HT1080 (cell line): ENCODE measurements around the gene CSTF1. TPM values are rescaled to one million over a fixed set of nuclear protein-coding genes. Genes with fewer than 3 reads are reported as not detected.

Experiments used
- DNase-seq: peaks from one replicate; pipeline ENCODE4 v3.0.0-alpha.2; 2015; ENCODE audit warnings: low read depth
- total RNA-seq: library from RNA; depleted of rRNA; stranded (reverse); fragments of >200 nt; shearing (Covaris generic); gene quantifications from 2 replicates; pipeline ENCODE4 v1.2.3, GENCODE V29; 2014

The CSTF1 gene
- total RNA-seq, 1 experiment from 2014 or later = 79.0 TPM

DNA sequence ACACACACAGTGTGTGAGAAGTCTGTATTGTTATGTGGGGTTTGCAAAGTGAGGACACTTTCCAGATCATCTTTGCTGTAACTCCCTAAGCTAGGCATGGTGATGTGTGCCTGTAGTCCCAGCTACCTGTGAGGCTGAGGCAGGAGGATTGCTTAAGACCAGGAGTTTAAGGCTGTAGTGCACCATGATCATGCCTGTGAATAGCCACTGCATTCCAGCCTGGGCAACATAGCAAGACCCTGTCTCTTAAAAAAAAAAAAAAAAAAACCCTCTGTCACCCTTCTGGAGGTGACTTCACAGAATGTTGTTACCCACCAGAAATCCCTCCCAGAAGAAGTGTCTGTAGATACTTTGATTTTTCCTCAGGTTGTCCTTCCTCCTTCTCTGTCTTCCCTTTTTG, 34.5 kb downstream of the CSTF1 start:
- DNase-seq = no peak

GRCh38 chr20:56427797-56428196, 35.4 kb downstream of the CSTF1 start:
- no peak for DNase-seq

DNA sequence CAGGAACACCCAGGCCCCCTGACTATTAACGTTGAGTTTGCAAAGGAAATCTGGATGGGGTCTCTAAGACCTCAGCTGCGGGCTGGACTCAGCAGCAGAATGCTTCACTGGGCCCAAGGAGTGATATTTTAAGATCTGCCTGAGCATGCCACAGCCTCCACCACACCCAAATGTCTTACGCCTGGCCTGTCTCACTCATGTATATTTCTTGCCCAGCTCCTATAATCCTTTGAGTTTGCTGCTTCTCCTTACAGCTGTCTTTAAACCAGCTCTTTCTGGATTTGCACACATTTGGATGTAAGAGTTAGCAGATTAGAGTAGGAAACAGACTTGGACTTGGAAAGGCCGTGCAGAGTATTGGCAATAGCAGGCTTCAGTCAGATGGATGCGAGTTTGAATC, 36.0 kb downstream of the CSTF1 start:
- DNase-seq = no peak

DNA sequence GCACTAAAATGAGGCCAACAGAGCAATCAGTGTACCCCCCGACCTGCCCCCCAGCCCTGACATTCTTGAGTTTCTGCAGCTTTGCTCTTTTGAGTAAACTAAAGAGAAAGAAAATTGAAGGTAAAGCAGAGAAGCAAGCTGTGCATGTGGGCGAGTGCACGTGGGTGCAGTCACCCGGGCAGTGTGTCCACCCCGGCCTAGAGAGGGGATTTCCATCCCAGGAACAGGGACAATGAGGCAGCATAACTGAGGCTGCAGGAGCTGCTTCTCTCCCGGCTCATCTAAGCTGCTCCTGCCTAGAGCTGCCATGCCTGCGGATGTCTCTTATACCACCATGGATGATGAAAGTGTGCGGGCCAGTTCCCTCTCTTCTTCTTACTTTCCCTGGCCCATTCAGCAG, 36.4 kb downstream of the CSTF1 start:
- no peak for DNase-seq

DNA sequence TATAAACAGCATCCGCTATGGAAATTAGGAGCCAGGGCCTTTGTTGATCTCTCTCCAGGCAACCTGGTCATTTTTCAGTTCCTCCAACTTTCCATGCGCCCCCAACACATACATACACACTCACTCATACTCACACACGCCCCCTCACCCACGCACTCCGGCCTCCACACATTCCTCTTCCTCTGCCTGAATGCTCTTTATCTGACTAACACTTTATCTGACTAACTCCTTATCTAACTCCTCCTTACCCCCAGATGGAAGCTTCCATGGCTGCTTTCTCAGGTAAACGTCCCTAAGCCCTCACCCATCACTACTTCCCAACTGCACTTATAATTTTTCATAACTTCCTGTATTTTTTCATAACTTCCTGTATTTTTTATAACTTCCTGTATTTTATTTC, 37.1 kb downstream of the CSTF1 start:
- DNase-seq = peak; percentile 50

DNA sequence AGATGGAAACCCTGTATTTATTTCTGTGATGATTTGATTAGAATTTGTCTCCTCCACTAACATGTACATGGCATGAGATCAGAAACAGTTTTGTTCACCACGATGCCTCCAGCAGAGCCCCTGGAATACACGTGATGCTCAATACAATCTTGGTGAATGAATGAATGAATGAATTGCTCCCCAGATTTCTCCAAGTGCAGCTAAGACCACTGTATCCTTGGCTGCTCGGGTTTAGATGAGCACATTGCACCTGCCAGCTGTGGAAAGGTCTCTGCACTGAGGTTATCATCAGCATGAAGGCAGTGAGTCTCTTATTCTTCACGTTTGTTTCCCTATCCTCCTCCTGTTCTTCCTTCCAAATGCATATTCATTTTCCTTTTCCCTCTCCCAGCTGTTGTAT, 37.5 kb downstream of the CSTF1 start:
- no peak for DNase-seq

DNA sequence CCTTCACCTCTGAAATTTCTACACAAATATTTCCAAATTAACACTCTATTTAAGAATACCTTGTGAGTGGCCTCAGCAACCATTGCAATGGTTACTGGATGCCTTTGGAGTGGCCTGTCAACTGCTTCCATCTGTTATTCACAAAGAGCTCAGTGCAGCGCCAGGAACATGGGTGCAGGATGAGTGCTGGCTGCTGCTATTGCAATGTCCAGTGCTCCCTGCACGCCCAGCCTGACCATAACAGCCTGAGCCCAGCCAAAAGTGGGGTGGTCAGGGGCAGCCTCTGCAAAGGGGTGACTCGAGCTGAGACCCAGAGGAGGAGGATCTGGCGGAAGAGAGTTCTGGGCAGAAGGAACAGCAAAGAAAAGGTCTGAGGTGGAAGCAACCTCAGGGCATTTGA, 38.0 kb downstream of the CSTF1 start:
- no peak for DNase-seq

DNA sequence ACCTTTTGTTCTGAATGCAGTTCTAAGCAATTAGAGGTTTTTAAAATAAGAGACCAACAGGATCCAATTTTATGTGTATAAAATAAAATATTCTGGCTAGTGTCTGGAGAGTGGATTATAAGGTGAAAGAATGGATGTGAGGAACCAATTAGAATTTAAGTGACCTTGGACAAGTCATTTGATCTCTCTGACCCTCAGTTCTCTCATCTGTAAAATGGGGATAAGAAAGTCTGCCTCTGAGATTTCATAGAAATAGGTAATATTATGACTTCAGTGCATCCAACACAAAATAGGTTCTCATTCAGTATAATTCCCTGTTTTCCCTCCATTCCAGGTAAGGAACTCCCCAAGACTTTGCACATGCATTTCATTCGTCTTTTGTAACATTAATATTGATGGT, 38.5 kb downstream of the CSTF1 start:
- DNase-seq = no peak

DNA sequence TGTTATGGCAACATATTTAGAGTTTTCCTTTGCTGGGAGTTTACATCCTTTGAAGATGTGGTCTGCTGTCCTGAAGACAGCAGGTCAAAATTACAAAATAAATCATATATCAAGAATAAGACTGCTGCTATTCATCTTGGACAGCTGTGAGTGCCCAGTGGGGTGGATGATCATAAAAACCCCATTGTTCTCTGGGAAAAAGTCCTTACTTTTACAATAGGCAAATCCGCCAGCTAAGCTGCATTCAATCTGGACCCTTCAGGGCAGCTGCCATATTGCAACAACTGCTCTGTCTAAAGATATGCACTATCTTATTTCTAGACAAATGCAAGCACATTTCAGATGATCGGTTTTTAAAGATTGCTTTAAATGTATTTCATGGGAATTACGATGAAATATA, 39.0 kb downstream of the CSTF1 start:
- no peak for DNase-seq

DNA sequence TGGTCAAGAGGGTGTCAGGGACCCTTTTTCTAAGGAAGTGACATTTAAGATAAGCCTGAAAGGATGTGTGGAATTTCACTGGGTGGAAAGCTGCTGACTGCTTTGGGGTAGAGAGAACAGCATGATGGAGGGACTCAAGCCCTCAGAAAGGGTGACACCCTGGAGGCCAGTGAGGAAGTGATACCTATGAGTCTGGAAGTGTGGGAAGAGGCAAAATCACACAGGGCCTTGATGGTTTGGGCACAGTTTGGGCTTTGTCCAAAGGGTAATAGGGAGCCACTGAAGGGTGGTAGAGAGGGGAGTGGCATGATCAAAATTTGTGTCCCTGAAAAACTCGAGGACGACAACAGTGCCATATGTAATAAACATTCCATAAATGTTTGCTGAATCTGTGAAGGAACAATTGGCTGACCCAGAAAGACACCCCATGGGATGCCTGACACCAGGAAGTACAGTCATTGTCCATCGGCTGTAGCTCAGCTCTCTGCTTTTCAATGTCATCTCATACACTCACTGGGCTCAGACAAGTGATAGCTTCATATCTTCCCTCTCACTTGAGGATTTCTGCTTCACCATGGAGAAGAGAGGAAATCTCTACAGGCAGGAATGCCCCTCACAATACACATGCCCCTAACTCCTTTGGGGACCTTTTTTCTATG, 40.9 kb downstream of the CSTF1 start:
- no peak for DNase-seq

DNA sequence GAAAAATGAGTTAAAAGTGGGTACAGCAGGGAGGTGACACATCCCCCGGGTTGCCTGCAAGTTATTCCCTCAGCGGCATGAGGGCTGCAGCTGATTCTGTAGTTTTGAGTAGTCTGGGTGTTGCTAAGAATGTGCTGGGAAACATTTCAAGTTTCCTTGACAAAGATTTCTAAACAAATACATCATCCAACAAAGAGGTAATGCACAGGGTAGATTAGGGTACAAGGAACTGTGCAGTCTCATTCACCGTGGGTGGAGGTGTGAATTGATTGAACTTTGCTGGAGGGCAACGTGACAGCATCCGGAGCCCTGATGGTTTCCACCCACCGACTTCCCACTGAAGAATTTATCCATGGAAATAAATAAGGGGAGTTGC, 41.4 kb downstream of the CSTF1 start:
- DNase-seq = no peak

GRCh38 chr20:56437196-56437960, 44.9 kb downstream of the CSTF1 start:
- no peak for DNase-seq

GRCh38 chr20:56438284-56438683, 45.8 kb downstream of the CSTF1 start:
- DNase-seq = no peak

GRCh38 chr20:56439771-56440291, 47.4 kb downstream of the CSTF1 start:
- DNase-seq = peak; percentile 82

GRCh38 chr20:56440346-56441007, 48.0 kb downstream of the CSTF1 start:
- DNase-seq = no peak

DNA sequence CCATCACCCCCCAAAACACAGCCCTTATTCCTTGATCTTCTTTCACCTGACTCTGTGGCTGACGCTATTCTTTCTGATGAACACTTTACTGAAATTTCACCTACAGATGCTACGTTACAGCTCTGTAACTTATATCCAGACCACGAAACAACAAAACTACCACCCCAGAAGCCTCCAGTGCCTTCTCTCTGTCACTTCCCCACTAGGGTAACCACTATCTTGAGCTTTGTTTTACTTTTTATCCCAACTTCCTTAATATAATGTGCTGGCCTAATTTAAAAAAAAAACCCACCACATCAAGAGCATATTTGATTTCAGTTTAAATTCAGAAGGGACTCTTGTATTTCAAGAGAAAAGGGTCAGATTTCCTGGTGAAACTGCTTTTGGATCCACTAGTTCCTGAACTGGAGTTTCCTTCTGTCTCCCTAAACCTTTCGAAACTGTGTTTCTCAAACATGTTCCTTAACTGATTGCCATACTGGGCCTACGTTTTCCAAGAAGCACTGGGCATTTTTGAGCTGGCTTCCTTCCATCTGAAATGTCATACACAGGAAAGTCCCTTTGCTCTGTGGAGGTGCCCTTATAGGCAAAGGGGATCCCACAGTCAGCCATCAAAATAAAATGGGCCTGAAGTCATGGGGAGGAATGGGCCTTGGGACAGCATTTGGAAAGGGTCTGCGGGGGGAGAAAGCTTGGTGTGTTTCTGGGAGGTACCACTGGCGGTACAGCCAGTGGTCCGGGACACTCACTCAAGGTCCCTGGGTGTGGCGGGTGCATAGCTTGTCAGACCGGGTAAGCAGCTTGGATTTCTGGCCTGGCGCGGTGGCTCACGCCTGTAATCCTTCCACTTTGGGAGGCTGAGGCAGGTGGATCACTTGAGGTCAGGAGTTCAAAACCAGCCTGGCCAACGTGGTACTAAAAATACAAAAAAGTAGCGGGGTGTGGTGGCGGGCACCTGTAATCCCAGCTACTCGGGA, 50.2 kb downstream of the CSTF1 start:
- DNase-seq = no peak

GRCh38 chr20:56443654-56444540, 51.5 kb downstream of the CSTF1 start:
- DNase-seq = no peak

GRCh38 chr20:56445130-56445529, 52.7 kb downstream of the CSTF1 start:
- DNase-seq = no peak

- DNase-seq = no peak
These were observed 53.1 kb downstream of the CSTF1 start for GRCh38 chr20:56445540-56445939.

DNA sequence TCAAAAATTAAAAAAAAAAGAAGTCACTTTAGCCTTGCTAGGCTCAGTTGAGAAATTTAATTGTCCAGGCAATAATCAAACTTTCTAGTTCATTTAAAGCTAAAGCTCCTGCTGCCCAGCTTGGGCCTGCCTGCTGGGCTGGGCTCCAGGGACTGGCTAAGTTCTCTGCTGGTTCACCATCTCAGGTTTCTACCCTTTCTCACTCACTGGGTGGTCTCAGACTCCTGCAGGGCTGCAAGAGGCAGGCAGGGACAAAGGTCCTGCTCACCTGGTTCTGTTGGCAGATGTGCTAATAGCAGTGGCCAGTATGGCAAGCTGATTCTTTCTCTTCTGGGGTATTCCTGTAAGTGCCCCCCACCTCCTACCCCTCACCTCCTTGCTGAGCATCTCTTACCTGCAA, 54.8 kb downstream of the CSTF1 start:
- no peak for DNase-seq
